Middle frontal gyrus (tissue), 1 donor: ENCODE measurements around the gene LINGO1.

Source experiments
- DNase-seq: peaks from one replicate; pipeline ENCODE4 v3.0.0-alpha.2; 2015; ENCODE audit warnings: low spot score; ENCODE audit errors: extremely low spot score

The LINGO1 gene

GRCh38 chr15:77632534-77633133 lies at the start of gene LINGO1:
TSS of gene LINGO1 (minus strand) at chr15:77632912. CDS start at chr15:77632315, 597 bp downstream.
- no peak for DNase-seq

GRCh38 chr15:77681362-77681761 lies 48.6 kb upstream of the LINGO1 start:
- no peak for DNase-seq

GRCh38 chr15:77676569-77677375 lies 44.1 kb upstream of the LINGO1 start:
- DNase-seq = no peak

GRCh38 chr15:77675806-77676415 lies 43.2 kb upstream of the LINGO1 start:
- no peak for DNase-seq

- DNase-seq = no peak
These were observed 41.6 kb upstream of the LINGO1 start for GRCh38 chr15:77674327-77674726.

GRCh38 chr15:77673866-77674265 lies 41.2 kb upstream of the LINGO1 start:
- no peak for DNase-seq

GRCh38 chr15:77672135-77672534 lies 39.4 kb upstream of the LINGO1 start:
- no peak for DNase-seq

GRCh38 chr15:77671362-77672056 lies 38.8 kb upstream of the LINGO1 start:
- no peak for DNase-seq

- DNase-seq = no peak
These were observed 38.0 kb upstream of the LINGO1 start for GRCh38 chr15:77670558-77671361.

- DNase-seq = no peak
These were observed 37.2 kb upstream of the LINGO1 start for GRCh38 chr15:77669896-77670295.

GRCh38 chr15:77667338-77668234 lies 34.9 kb upstream of the LINGO1 start:
- no peak for DNase-seq

GRCh38 chr15:77666296-77666660 lies 33.6 kb upstream of the LINGO1 start:
- DNase-seq = no peak

GRCh38 chr15:77665530-77666295 lies 33.0 kb upstream of the LINGO1 start:
- no peak for DNase-seq

GRCh38 chr15:77664428-77664827 lies 31.7 kb upstream of the LINGO1 start:
- no peak for DNase-seq

- DNase-seq = no peak
These were observed 30.5 kb upstream of the LINGO1 start for GRCh38 chr15:77663256-77663655.

- DNase-seq = no peak
These were observed 26.9 kb upstream of the LINGO1 start for GRCh38 chr15:77659350-77660321.

GRCh38 chr15:77658304-77658703 lies 25.6 kb upstream of the LINGO1 start:
- DNase-seq = no peak

- peak; percentile 33 for DNase-seq
These were observed 25.0 kb upstream of the LINGO1 start for GRCh38 chr15:77657634-77658238.
